ENCODE results near the gene ARHGAP19.
"Not testable (repeated sequence)": the region's sequence is repeated elsewhere in the genome, so short reads cannot be mapped to it uniquely, and the experiment has no call there.

The ARHGAP19 gene

DNA sequence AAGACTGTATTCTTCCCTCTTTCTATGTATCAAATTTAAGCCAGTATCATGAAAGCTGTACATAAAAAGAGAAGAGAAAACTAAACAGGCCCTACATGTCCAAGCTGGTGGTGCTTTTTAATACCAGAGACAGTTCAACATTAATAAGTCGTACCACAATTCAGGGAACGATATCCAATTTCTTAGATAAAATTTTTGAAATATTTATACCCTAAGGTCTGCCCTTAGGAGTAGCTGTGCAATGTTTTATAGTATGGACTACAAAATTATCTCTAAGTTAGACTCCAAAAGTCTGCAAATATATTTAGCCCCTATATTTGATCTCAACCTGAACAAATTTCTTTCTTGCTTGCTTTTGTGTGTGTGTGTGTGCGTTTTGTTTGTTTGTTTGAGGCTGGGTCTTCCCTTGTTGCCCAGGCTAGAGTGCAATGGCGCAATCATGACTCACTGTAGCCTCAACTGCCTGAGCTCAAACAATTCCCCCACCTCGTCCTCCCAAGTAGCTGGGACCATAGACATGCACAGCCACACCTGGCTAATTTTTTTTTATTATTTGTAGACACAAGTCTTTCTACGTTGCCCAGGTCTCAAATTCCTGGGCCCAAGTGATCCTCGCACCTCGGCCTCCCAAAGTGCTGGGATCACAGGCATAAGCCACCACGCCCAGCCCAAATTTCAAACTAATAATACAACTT lies 13.2 kb downstream of the ARHGAP19 start:
- DNase-seq (ENCODE audit: low read depth in 2 of 2): no peak

DNA sequence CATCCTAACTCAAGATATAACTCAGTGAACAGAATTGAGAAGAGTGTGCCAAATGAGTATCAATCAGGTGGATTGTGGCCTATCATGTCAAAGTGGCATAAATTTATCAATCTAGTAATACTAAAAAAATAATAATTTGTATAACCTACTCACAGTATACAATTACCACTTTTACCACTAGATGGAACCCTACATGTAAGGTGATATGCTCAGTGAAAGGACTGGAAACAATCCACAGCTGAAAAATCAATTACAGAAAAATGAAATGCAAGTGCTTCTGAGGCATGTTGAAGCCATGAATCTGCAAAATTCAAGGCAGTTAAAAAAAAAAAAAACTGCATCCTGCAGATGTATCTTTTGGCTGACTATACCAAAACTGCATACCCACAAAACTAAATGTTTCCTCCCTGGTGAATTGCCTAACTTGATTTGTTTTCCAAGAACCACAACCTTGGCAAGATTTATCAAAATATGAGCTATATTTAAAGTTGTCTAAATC lies 13.9 kb downstream of the ARHGAP19 start:
- DNase-seq (ENCODE audit: low read depth in 2 of 2): no peak

DNA sequence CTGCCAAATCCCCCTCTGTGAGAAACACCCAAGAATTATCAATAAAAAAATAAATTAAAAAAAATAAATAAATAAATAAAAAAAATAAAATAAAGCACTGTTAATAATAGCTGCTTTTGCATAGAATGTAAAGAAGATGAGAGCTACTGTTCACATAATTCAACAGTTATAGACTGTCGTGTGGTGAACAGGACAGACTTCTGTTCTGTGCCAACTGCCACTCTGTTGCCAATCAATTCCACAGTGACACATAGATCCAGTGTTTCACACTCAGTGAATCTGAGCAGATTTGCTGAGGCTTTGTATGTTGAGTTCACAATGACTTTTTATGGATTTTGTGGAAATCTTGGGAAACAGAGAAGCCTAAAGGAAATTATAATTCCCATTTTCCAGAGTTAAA lies 14.9 kb downstream of the ARHGAP19 start:
- no peak for DNase-seq (ENCODE audit: low read depth in 2 of 2)

DNA sequence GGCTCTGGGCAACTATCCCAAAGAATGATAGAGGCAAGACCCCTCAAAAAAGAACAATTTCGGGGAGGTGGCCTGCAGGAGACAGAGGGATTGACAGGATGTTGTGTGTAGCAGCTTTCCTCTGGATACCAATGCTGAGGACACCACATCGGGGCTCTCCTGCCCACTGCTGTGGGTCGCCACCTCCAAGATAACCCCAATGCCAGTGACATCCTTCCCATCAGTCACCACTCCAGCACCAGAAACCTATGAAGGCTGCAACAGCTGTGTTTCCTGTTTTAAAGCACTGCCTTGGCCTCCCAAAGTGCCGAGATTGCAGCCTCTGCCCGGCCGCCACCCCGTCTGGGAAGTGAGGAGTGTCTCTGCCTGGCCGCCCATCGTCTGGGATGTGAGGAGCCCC lies 17.6 kb downstream of the ARHGAP19 start:
- DNase-seq (ENCODE audit: low read depth in 2 of 2): no peak

DNA sequence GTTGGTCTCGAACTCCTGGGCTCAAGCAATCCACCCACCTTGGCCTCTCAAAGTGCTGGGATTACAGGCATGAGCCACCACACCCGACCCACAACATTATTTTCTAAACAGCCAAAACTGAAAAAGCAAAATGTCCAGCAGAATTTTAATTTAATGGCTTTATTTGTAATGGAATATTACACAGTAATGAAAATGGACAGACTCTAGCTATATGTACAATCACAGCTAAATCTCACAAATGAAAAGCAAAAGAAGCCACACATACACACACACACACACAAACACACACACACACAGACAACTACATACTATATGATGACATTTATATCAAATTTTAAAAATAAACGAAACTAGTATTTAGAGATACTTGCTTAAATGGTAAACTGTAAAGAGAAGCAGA lies 18.7 kb downstream of the ARHGAP19 start:
- DNase-seq (ENCODE audit: low read depth in 2 of 2): no peak

DNA sequence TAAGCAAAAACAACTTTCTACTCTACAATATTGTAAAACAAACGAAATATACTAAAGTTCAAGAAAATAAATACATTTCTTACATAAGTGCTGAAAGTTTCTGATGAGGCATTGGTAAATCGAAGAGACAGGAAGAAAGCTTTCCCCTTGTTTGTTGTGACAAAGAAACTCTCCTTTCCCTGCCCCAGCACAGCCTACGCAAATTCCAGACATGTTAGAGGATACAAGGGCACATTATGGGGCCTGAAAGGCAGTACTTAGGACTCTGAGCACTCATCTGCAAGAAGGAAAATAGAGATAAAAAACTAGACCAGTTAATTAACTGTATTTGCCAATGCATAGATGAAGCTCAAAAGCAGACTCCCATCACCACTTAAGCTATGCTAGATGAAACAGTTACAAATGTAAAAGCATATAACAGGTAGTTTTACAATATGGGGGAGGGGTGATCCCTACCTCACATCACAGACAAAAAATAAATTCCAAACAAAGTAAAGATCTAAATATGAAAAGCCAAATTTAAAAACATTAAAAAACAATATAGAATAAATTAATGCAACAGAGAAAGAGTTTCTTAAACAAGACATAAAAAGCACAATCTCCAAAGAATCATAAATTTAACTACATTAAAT lies 21.8 kb downstream of the ARHGAP19 start:
- no peak for DNase-seq (ENCODE audit: low read depth in 2 of 2)

DNA sequence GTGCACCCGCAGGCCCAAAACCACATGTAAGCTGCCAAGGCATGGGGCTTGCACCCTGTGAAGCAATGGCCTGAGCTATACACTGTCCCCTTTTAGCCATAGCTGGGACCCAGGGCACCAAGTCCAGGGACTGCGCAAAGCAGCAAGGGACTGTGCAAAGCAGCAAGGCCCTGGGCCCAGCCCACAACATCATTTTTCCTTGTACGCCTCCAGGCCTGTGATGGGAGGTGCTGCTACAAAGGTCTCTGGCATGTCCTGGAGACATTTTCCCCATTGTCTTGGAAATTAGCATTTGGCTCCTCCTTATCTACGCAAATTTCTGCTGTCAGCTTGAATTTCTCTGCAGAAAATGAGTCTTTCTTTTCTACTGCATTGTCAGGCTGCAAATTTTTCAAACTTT lies 24.8 kb downstream of the ARHGAP19 start:
- DNase-seq (ENCODE audit: low read depth in 2 of 2): no peak

DNA sequence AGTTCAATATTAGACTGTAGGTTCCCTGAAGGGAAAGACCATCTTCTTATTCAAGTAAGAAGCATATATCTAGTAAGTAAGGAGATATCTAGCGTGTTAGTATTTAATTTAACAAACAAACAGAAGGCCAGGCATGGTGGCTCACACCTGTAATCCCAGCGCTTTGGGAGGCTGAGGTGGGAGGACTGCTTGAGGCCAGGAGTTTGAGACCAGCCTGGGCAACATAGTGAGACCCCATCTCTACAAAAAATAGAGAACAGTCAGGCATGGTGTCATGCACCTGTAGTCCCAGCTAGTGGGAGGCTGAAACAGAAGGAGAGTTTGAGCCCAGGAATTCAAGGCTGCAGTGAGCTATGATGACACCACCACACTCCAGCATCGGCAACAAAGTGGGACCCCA lies 27.3 kb downstream of the ARHGAP19 start:
- not testable (repeated sequence) for DNase-seq (ENCODE audit: low read depth in 2 of 2)

DNA sequence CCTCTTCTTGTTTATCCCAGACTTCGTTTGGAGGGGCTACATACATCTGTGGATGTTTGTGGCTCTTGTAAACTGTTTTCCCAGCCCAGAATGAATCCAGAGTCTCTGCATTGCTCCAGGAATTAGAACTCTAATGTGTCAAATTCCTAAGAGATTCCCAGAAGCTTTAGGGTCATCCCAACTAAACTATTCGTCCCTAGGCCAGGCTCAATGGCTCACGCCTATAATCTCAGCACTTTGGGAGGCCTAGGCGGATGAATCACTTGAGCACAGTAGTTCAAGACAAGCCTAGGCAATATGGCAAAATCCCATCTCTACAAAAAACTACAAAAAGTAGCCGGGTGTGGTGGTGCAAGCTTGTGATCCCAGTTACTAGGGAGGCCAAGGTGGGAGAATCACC lies 28.5 kb downstream of the ARHGAP19 start:
- no peak for DNase-seq (ENCODE audit: low read depth in 2 of 2)

DNA sequence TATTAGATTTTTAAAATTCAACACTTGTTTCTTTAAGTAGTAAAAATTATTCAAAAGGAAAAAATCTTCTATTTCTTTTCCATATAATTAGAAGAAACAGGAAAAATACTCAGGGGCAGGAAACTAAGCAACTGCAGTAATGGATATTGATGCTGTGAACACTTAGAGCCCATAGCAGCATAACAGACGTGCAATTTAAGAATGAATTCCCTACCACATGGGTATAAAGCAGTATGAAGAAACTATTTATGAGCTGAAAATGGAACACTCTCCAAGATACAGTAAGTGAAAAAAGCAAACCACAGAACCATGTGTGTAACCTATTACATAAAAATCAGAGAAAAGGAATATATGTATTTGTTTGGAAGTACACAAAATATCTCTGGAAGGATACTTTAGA lies 30.8 kb downstream of the ARHGAP19 start:
- no peak for DNase-seq (ENCODE audit: low read depth in 2 of 2)

DNA sequence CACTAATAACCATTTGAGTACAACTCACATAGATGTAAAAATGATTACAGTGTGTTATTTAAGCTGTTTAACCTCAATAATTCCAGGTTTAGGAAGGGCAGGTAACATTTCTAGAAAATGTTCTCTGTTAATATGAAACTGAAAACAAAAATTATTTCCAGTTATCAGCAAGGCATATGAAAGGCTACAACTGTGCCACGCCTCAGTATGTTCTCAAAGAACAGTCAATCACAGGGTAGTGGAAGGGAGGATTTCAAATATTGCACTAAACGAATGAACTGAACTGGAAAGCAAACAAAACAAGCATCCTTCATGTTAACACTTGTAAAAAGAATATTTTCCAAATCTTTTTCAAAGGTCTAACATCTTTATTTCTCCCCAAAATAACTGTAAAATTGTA lies 31.3 kb downstream of the ARHGAP19 start:
- no peak for DNase-seq (ENCODE audit: low read depth in 2 of 2)

DNA sequence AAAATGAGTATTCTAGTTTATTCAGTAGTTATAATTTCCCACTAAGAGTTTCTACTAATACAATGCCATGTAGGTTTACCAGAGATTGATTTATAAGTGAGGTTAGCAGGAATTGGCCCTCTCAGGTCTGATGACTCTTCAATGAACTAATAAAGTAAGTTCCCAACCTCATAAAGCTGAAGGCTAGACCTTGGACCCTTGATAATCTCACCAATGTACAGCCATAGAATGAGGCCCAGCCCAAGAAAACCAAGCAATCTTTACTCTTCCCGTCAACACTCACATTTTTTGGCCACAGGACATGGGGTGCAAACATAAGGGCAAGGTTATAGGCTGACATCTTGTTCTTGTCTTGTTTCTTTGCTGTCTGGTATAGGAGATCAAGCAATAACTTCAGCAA lies 33.3 kb downstream of the ARHGAP19 start:
- no peak for DNase-seq (ENCODE audit: low read depth in 2 of 2)

DNA sequence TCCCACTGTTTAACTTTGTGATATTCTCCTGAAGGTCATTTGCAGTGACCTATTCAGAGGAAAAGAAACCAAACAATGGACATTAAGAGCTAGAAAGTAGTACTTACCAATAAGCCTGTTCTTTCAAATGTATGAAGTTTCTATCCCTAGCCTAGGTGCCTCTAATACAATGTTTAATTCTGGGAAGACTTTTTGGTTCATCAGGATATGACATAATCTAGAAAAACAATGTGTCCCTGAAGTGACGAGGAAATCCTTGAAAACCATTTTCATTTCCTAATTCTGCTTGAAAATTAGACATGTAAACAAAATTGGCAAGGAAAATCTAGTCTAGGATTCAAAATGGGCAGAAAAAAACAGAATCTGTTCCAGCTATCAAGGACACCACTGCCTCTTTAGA lies 36.1 kb downstream of the ARHGAP19 start:
- no peak for DNase-seq (ENCODE audit: low read depth in 2 of 2)

DNA sequence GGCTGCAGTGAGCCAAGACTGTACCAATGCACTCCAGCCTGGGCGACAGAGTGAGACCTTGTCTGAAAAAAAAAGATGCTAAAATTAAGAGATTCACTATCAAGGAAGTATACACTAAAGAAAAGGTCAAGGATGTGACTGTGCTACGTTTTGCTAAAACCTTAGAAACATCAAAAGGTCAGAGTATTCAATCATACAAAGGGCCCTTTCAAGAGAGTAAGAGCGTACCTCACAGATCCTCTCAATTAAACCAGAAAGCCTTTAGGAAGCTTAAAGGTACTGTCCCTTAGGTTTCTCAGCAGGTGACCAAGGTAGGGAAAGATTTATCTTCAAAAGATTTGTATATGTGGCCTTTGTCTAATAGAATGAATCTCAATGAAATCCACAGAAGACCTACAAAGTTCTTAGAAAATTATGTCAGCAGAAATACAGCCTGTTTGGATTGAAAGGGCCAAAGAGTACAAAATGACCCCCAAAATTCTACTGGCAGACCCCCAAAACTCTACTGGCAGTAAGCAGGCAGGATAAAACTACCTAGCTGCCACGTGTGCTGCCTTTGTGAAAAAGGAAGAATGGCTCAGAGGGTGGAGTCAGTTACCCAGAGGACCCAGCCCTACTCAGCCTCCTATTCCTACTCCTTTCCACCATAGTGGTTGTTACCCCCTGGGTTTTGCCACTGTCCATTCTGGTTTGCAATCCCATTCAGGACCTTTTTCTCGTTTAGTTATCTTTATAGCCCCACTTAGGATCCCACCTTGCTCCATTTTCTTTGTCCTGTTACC lies 36.7 kb downstream of the ARHGAP19 start:
- no peak for DNase-seq (ENCODE audit: low read depth in 2 of 2)

DNA sequence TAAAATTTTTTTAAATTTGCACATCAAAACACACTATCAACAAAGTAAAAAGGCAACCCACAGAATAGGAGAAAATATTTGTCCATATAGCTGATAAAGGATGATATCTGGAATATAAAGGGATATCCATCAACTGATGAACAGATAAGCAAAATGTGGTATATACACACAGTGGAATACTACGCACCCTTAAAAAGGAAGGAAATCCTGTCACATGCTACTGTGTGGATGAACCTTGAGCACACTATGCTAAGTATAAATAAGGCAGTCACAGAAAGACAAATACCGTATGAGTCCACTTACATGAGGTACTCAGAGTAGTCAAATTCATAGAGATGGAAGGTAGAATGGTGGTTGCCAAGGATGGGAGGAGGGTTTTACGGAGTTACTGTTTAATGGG lies 37.7 kb downstream of the ARHGAP19 start:
- DNase-seq (ENCODE audit: low read depth in 2 of 2): no peak

DNA sequence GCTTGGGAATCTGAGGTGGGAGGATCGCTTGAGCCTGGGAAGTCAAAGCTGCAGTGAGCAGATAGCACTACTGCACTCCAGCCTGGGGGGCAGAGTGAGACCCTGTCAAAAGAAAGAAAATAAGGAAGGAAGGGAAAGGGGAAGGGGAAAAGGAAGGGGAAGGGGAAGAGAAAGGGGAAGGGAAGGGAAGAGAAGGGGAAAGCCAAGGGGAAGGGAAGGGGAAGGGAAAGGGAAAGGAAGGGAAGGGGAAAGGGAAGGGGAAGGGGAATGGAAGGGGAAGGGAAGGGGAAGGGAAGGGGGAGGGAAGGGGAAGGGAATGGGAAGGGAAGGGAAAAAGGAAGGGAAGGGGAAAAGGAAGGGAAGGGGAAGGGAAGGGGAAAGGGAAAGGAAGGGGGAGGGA lies 41.5 kb downstream of the ARHGAP19 start:
- no peak for DNase-seq (ENCODE audit: low read depth in 2 of 2)

DNA sequence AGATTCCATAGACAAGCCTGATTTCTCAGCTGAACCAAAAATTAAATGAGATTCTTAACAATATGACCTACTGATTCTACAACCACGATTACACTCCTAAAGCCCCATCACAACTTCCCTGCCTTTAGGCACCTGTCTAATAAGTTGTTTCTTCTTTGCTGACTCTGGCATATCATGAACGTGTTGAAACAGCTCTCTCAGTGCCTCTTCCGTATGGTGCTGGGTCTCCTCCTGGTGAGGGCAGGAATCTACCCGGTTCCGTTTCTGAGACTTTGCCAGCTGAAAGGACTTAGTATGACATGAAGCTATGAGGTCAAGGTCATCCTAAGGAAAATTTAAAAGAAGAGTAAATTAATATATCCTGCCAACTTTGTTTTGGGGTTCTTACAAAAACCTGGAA lies 48.6 kb downstream of the ARHGAP19 start:
- DNase-seq (ENCODE audit: low read depth in 2 of 2): no peak

DNA sequence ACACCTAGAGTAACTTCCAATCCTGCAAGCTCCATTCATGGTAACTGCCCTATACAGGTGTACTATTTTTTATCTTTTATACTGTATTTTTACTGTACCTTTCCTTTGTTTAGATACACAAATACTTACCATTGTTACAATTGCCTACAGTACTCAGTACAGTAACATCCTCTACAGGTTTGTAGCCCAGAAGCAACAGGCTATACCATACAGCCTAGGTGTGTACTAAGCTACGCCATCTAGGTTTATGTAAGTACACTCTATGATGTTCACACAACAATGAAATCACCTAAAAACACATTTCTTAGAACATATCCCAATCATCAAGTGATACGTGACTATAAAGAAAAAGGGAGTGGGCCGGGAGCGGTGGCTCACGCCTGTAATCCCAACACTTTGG lies 53.6 kb downstream of the ARHGAP19 start:
- no peak for DNase-seq (ENCODE audit: low read depth in 2 of 2)

DNA sequence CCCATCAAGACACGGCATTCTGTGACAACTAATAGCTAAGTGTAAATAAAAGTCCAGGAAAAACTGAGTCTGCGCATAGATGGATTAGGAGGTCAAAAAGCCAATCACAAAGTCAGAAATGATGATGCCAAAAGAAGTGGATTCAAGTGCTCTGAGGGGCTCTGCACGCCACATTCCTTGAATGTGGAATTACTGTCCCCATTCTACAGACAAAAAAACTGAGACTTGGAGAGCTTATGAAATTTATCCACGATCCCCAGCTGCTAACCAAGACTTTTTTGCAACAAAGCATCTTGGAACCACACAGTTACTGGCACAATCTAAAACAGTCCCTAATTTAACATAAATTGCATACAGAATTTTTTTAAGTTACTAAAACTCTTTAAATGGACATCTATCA lies 57.1 kb downstream of the ARHGAP19 start:
- no peak for DNase-seq (ENCODE audit: low read depth in 2 of 2)

DNA sequence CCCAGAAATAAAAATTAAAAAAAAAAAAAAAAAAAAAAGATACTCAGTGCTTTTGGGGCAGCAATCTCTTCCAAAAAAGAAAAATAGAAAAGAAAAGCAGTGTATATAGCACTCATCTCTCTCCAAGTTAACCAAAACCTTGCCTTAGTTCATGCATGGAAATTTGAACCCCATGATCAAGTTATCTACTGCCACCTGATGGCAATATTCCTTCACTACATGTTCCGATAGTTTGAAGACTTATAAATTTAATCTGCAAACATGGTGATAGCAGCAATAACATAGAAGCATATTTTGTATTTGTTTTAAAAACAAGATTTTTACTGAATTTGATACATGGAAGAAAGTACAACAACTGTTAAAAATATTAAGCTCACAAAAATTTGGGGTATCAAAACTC lies 58.0 kb downstream of the ARHGAP19 start:
- DNase-seq (ENCODE audit: low read depth in 2 of 2): no peak

DNA sequence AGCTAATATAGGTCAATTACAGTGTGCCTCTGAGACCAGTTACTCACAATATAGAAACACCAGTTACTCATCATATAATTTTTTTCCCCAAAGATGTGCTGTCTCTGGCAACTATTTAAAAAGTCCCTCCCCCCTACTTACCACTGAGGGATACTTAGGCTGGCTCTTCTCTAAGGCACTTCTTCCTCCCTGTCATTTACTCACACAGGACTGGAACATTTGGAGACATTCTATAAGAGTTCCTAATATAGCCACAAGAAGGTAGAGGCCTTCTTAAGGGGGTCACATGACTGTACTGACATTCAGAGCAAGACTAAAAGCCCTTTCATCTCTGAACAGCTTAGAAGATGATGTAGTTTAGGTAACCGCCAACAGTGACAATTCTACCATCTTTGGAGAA lies 62.3 kb downstream of the ARHGAP19 start:
- no peak for DNase-seq (ENCODE audit: low read depth in 2 of 2)

DNA sequence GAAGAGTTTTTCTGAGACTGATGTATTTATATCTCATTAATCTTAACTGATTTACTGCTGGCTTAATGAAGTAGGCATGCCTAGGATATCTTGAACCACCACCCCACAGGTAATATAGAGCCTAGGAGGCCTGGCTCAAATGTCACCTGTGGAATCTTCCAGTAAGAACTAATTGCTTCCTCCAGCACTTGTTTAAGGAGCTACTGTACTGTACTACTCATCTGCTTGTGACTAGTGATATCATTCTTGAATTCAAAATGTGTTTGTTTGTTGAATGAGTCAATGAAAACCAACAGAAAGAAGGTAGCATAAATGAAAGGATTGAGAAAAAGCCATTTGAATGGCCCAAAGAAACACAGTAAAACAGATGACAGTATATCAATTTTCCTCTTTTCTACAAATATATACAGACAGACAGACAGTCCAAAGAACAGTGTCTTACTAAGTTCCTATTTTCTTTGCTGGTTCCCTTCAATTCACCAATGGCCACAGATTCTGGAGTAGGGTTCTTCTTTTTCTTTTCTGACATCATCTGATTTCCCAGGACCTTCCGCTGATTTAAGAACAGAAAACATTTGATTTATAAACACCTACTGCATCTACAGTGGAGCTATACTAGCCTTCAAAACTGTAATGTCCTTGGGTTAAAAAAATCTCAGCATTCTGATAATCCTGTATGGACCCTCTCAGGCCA lies 63.0 kb downstream of the ARHGAP19 start:
- no peak for DNase-seq (ENCODE audit: low read depth in 2 of 2)

All from stimulated activated CD4-positive, alpha-beta T cell treated with anti-CD3 and anti-CD28 coated beads, Interleukin-1b, Interleukin-23, amount 100 ng/mL, for 1 hour (primary cell).